ENCODE data around the gene FBRSL1.

FBRSL1 gene

GRCh38 chr12:132557291-132558015 lies 67.5 kb downstream of the FBRSL1 start:
- no peak for TF ChIP-seq JUND (IDR thresholded peaks at IDR 0.05; ENCODE audit: low read depth)
- DNase-seq (ENCODE audit: low read depth in 1 of 2, low spot score in 1 of 2), result no peak
- in situ Hi-C loops (cut with HindIII; ENCODE audit: low pct_unique_long_range_greater_than_20kb, low sequenced_read_pairs), result no loop called here

GRCh38 chr12:132558042-132558856 lies 68.3 kb downstream of the FBRSL1 start:
- no peak for TF ChIP-seq JUND (IDR thresholded peaks at IDR 0.05; ENCODE audit: low read depth)
- no peak for DNase-seq (ENCODE audit: low read depth in 1 of 2, low spot score in 1 of 2)
- in situ Hi-C loops (cut with HindIII; ENCODE audit: low pct_unique_long_range_greater_than_20kb, low sequenced_read_pairs), result no loop called here

GRCh38 chr12:132558861-132559623 lies 69.1 kb downstream of the FBRSL1 start:
- in situ Hi-C loops (cut with HindIII; ENCODE audit: low pct_unique_long_range_greater_than_20kb, low sequenced_read_pairs), result no loop called here
- TF ChIP-seq JUND (IDR thresholded peaks at IDR 0.05; ENCODE audit: low read depth), result no peak
- DNase-seq (ENCODE audit: low read depth in 1 of 2, low spot score in 1 of 2), result no peak

GRCh38 chr12:132559652-132560363 lies 69.9 kb downstream of the FBRSL1 start:
- in situ Hi-C loops (cut with HindIII; ENCODE audit: low pct_unique_long_range_greater_than_20kb, low sequenced_read_pairs), result no loop called here
- peak; percentile 85 to 99 for DNase-seq (ENCODE audit: low read depth in 1 of 2, low spot score in 1 of 2)
- no peak for TF ChIP-seq JUND (IDR thresholded peaks at IDR 0.05; ENCODE audit: low read depth)

GRCh38 chr12:132560364-132560613 lies 70.3 kb downstream of the FBRSL1 start:
- peak; percentile 58 to 93 for DNase-seq (ENCODE audit: low read depth in 1 of 2, low spot score in 1 of 2)
- in situ Hi-C loops (cut with HindIII; ENCODE audit: low pct_unique_long_range_greater_than_20kb, low sequenced_read_pairs), result no loop called here
- TF ChIP-seq JUND (IDR thresholded peaks at IDR 0.05; ENCODE audit: low read depth), result no peak

GRCh38 chr12:132560614-132561426 lies 70.9 kb downstream of the FBRSL1 start:
- in situ Hi-C loops (cut with HindIII; ENCODE audit: low pct_unique_long_range_greater_than_20kb, low sequenced_read_pairs), result no loop called here
- DNase-seq (ENCODE audit: low read depth in 1 of 2, low spot score in 1 of 2), result peak; percentile 76 to 95
- TF ChIP-seq JUND (IDR thresholded peaks at IDR 0.05; ENCODE audit: low read depth), result no peak
